Activated CD8-positive, alpha-beta memory T cell treated with anti-CD3 and anti-CD28 coated beads, Interleukin-2, amount 50 U/mL, for 4 hours (primary cell): Measurements from ENCODE around the gene JMJD1C.
"Not testable (repeated sequence)": the region's sequence is repeated elsewhere in the genome, so short reads cannot be mapped to it uniquely, and the experiment has no call there.

Source experiments
- DNase-seq: peaks from one replicate; pipeline ENCODE4 v3.0.0-alpha.2; 2020

Gene JMJD1C

DNA sequence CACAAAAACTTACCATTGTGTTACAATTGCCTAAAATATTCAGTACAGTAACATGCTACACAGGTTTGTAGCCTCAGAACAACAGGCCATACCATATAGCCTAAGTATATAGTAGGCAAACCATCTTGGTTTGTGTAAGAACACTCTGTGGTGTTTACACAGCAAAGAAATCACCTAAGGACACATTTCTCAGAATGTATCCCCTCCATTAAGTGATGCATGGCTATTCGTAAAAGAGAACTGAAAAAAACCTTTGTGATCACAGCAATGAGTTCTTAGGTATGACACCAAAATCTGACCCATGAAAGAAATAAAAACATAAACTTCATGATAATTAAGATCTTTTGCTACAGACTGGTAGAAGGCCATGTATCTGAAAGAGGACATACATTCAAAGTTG lies 121.5 kb downstream of the JMJD1C start:
- DNase-seq: no peak

DNA sequence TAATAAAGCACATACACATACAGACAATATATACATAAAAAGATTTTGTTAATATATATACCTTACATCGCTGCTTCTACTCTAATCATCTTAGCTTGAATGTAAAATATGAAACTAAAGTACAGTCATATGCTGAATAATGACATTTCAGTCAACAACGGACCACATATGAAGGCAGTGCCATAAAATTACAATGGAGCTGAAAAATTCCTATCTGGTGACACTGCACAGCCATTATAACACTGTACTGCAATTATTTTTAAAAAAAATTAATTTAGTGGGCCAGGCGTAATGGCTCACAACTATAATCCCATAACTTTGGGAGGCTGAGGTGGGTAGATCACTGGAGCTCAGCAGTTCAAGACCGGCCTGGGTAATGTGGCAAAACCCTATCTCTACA lies 122.3 kb downstream of the JMJD1C start:
- no peak for DNase-seq

DNA sequence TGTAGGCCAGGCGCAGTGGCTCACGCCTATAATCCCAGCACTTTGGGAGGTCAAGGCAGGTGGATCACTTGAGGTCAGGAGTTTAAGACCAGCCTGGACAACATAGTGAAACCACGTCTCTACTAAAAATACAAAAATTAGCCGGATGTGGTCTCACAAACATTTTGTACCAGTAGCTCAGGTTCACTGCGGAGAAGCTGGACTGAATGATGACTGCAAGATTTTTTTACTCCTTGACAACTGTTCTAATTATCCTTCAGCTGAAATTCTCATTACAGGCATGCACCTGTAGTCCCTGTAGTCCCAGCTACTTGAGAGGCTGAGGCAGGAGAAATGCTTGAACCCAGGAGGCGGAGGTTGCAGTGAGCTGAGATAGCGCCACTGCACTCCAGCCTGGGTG lies 126.1 kb downstream of the JMJD1C start:
- not testable (repeated sequence) for DNase-seq

DNA sequence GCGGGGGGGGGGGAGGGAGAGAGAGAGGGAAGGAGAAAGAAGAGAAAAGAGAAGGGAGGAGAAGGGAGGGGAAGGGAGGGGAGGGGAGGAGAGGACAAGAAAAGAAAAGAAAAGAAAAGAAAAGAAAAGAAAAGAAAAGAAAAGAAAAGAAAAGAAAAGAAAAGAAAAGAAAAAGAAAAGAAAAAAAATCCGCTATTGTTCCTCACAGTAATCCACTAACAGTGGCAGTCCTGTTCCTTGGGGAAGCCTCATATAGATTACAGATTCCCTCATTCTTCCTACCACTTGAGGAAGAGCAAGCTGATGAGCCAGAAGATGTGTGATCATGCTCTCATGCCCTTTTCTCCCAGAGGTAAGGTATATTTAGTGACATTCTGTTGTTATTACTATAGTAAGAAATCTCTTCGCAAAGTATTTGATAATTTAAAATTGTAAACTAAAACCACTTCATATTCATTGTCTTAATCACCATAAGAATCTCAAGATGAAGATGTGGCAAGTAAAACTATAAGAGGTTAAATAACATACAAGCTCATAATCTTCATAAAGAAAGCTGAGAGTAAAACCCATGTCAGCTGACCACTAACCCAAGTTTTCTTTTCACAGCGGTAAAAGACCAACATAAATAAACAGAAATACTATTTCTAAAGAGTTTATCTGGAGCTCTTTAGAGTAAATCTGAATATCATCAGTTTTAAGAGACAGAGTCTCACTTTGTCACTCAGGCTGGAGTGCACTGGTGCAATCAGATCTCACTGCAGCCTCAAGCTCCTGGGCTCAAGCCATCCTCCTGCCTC lies 128.1 kb downstream of the JMJD1C start:
- no peak for DNase-seq

DNA sequence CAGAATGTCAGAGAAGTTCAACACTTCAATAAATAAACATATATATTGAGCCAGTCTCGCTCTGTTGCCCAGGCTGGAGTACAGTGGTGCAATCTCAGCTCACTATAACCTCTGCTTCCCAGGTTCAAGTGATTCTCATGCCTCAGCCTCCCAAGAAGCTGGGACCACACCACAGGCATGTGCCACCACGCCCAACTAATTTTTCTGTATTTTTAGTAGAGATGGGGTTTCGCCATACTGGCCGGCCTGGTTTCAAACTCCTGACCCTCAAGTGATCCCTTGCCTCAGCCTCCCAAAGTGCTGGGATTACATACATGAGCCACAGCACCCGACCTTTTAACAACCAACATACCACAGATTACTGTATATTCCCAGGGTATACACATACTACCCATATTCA lies 134.2 kb downstream of the JMJD1C start:
- no peak for DNase-seq

DNA sequence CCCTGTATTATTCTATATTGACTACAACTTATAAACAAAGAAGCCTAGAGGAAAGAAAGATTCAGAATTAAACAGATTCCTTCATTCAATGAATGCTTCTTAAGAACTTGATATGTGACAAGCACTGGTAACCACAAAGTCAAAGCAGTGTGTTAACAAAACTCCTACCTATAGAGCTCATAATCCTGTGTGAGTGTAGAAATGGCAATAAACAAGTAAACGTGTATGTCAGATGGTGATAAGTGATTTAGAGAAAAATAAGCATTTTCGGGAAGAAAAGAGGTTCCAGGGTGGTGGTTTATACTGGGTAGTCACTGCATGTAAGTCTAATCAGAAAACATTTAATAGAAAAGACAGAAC lies 141.3 kb downstream of the JMJD1C start:
- DNase-seq: no peak

DNA sequence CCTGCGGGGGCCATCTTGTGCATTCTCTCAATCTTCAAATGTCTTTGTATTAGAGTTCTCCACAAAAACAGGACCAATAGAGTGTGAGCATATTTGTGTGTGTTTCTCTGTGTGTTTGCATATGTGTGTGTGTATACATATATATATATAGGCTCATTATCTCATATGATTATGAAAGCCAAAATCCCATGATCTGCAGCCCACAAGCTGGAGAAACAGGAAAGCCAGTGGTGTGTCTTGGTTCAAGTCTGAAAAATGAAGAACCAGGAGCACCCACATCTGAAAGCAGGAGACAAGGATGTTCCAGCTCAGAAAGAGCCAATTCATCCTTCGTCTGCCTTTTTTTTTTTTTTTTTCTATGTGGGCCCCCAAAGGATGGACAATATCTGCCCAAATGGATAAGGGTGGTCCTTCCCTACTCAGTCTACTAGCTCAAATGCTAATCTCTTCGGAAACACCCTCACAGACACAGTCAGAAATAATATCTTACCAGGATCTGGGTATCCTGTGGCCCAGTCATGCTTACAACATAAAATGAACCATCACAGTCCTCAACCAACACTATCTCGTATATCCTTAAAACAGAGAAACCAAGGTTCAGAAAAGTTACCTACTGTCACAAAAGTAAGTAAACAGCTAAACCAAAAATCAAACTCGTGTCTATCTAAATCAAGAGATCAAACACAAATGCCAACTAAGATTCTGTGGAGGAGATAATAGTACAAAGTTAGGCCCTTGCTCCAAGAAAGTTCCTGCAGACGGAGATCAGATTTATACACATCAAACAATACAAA lies 141.9 kb downstream of the JMJD1C start:
- no peak for DNase-seq

DNA sequence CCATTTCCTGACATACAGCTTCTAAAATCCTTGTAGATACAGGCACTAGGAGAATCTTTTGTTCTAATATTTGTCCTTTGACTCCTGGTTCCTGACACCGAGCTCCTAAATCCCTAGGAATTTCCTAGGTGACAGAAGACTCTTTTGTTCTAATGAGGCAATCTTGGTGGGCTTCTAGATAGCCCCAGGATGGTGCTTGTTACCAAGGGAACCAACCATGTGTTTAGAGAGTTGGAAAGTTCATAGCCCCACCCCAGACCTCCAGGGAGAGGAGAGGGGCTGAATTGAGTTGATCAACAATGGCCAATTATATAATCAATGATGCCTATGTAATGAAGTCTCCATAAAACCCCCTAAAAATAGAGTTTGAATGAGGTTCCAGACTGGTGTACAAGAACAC lies 145.1 kb downstream of the JMJD1C start:
- DNase-seq: no peak

DNA sequence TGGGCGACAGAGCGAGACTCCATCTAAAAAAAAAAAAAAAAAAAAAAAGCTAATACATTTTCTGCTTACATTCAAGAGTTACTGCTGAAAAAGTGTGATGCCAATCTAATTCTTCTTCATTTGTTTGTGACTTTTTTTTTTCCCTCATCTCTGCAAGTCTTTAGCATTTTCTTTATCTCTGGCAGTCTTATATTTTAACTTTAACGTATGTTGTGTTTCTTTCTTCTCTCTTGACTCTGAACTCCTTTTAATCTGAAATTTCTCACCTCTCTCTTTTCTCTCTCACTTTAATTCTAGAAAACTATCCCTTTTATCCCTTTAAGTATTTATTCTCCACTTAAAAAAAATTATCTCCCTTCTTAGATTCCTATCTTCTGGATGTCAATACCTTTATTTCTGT lies 146.5 kb downstream of the JMJD1C start:
- no peak for DNase-seq

DNA sequence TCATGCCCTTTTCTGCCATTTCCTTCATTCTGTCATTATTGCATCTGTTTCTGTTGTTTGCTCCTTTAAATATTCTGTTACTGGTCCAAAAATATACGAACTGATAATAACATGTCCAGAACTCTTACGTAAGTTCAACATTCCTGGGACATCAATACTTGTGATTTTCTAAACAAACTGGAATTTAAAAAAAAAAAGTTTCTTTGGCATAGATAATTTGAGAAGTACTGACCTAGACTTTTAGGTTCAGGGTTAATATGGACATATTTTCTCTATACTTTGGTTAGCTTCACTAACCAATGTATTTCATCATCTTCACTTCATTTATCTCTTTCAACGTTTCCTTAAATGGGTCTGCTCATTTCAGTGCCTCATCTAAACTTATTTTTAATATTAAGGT lies 147.3 kb downstream of the JMJD1C start:
- no peak for DNase-seq

DNA sequence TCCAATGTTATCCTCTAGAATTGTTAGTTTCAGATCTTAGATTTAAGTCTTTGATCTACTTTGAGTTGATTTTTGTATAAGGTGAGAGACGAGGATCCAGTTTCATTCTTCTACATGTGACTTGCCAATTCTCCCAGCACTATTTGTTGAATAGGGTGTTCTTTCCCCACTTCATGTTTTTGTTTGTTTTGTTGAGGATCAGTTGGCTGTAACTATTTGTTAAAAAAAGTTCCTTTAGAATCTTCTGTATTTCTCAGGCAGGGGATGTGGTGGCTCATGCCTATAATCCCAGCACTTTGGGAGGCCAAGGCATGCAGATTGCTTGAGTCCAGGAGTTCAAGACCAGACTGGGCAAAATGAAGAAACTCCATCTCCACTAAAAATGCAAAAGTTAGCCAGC lies 151.8 kb downstream of the JMJD1C start:
- DNase-seq: no peak

DNA sequence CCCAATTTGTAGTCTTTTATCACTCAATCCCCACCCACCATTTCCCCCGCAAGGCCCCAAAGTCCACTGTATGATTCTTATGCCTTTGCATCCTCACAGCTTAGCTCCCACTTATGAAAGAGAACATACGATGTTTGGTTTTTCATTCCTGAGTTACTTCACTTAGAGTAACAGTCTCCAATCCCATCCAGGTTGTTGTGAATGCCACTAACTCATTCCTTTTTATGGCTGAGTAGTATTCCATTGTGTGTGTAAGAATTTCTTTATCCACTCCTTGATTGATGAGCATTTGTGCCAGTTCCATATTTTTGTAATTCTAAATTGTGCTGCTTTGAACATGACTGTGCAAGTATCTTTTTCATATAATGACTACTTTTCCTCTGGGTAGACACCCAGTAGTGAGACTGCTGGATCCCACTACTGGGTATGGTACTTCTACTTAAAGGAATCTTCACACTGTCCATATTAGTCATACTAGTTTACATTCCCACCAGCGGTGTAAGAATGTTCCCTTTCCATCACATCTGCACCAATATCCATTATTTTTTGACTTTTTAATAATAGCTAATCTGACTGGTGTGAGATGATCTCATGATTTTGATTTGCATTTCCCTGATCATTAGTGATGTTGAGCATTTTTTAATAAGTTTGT lies 152.6 kb downstream of the JMJD1C start:
- no peak for DNase-seq

DNA sequence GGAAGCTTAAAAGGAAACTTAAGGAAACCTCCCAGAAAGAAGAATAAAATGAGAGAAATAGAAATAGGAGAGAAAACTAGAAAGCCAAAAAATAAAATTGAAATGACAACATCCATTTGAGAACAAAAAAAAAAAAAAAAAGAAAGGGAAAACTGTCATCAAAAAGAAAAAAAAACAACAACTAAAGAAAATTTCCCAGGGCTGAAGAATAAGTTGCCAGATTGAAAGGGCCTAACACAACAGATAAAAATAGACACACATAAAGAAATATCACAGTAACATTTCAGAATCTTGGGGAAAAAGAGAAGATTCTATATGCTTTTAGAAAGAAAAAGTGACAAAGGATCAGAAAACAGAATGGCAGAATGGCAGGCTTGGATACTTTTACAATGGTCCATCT lies 157.1 kb downstream of the JMJD1C start:
- no peak for DNase-seq

DNA sequence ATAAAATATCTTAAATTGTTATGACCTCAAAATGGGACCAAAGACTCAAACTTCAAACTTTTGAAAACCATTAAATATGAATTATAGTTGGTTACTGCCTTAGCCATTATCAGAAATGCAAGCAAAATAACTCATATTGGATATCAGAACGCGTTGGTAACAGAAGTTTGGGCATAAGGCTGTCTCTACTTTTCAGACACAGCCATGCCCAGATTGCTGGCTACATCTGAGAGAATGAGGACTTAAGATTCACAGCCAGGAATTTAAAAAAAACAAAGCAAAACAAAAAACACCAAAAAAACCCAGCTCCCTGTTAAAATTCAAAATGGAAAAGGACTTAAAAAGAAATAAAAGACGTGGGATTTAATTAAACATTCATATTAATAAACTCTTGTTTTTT lies 161.6 kb downstream of the JMJD1C start:
- DNase-seq: no peak

DNA sequence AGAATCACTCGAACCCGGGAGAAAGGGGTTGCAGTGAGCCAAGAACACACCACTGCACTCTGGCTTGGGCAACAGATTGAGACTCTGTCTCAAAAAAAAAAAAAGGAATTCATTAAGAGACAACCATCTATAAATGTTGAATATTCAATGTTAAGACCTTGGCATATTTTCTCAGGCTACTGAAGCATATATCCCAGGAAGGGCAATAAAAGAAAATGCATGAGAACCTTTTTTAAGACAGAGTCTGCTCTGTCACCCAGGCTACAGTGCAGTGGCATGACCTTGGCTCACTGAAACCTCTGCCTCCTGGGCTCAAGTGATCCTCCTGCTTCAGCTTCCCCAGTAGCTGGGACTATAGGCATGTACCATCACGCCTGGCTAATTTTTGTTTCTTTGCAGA lies 165.0 kb downstream of the JMJD1C start:
- DNase-seq: no peak

DNA sequence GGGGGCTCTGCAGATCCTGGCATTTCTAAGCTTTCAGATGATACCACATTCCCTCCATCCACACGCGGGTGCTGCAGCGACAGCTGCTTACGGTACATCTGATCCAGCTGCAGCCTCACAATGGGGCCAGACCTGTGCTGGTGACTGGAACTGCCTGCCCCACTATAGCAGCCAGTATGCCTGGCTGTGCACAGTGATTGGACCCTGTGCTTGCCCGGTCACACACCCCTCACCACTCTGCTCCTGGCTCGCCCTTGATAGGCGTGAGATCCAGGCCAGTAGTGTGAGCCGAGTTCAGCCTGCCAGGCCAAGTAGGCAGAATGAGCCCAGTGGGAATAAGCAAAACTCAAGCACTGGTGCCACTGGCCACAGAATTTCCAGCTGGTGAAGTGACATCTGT lies 167.8 kb downstream of the JMJD1C start:
- DNase-seq: no peak

DNA sequence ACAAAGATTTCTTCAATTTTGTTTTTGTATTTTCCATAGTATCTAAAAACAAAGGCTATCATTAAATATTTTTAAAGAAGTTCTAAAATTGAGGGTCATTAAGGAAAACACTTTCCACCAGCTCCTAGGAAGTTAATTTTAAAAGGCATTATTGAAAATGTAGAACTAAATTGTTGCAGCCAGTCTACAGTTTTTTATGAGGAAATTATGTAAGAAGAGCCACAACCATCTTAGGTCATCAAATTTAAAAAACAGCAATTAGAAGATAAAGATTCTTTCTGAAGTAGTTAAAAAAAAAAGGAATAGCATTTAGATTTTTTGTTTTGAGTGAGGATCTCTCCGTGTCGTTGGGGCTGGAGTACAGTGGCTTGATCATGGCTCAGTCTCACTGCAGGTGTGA lies 171.0 kb downstream of the JMJD1C start:
- DNase-seq: no peak

DNA sequence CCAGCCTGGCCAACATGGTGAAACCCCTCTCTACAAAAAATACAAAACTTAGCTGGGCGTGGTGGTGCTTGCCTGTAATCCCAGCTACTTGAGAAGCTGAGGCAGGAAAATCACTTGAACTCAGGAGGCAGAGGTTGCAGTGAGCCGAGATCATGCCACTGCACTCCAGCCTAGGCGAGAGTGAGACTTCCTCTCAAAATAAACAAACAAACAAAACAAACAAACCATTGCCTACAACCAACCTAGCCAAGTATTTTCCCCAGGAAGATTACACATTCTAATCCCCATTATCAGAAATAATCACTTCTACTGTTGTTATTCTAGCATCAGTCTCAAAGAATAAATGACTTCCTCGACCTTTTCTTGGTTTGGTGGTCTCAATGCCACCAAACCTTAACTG lies 172.9 kb downstream of the JMJD1C start:
- DNase-seq: not testable (repeated sequence)

DNA sequence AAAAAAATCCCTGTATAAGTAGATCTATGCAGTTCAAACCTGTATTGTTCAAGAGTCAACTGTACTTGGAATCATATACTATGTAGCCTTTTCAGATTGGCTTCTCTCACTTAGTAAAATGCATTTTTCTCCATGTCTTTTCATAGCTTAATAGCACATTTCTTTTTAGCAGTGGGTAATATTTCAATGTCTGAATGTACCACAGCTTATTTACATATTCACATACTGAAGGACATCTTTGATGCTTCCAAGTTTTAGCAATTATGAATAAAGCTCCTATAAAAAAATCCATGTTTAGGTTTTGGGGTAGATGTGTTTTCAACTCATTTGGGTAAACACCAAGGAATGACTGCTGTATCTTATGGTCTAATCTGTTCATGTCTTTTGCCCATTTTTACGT lies 177.6 kb downstream of the JMJD1C start:
- DNase-seq: no peak

DNA sequence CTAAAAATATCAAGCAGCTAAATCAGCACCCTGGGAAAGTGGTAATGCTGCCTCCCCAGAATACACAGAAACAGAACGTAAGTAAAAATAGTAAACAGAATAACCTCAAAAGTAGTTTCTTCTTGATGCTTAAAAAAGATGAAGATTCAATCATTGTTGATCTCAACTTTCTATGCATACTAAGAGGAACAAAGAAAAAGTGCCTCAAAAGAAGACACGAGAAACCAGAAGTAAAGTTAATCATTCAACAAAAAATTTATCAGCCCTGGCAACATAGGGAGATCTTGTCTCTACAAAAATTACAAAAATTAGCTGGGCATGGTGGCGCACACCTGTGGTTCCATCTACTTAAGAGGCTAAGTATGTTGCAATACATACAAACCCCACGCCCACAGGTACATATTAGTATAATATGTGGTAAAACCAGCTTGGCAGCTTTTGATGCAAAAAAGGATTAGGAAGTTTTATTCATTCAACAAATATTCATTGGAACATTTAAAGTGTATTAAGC lies 179.0 kb downstream of the JMJD1C start:
- DNase-seq: no peak

DNA sequence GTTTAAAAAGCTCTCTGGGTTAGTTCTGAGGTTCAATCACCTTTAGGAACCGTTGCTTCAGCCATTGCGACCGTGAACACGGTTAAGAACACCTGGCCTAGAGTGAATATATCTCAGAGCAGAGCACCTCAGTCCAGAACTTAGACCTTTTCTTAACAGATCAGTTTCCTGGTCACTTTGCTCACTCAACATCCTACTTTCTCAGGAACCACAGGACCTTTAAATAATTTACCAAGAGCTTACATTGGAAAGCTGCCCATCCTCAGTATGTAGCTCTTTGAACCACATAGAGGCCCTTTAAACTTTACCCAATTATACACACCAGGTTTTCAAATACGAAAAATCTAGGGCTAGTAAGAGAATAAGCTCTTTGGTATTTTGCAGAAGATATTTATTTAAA lies 179.4 kb downstream of the JMJD1C start:
- no peak for DNase-seq

DNA sequence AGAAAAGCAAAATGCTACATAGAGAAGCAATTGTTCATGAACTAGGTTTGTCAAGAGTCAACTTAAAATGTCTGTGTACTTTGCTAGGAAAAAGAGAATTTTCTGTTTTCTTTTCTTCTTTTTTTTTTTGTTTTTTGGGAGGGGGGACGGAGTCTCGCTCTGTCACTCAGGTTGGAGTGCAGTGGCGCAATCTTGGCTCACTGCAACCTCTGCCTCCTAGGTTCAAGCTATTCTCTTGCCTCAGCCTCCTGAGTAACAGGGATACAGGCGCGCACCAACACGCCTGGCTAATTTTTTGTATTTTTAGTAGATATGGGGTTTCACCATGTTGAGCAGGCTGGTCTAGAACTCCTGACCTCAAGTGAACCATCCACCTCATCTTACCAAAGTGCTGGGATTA lies 181.9 kb downstream of the JMJD1C start:
- DNase-seq: not testable (repeated sequence)

DNA sequence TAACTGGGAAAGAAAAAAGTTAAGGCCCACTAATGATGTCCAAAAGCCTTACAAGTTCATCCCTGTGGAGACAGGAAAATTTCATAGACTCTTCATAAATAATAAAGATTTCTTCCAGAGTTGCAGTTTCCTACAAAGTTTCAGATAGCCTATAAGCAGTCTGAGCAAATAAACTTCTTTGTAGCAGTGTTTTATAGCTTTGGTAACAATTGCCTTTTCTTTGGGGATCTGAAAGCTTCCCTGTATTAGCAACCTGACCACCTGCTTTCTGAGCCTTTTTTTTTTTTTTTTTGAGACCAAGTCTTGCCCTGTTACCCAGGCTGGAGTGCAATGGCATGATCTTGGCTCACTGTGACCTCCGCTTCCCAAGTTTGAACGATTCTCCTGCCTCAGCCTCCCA lies 182.7 kb downstream of the JMJD1C start:
- DNase-seq: no peak

DNA sequence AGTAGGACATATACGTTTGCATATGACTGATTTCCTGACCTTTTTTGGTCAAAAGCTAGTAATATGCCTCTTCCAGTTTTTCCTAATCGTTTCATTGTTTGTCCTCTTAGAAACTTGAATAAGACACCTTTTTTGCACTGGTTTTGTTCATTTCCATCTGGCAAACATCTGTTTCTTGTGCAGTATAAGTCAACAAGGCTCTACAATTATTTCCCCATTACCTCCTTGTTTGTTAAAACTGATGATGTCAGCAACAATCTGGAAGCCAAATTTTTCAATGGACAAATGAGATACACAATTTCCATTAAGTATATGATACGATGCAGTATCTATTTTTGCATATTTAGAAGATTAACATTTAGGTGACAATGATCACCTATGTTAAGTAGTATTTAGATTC lies 183.8 kb downstream of the JMJD1C start:
- DNase-seq: no peak
